ENCODE measurements around the gene CES3.

GRCh38 chr16:66964049-66964448, 3.0 kb downstream of the CES3 start:
- TF ChIP-seq, protein P1, sequence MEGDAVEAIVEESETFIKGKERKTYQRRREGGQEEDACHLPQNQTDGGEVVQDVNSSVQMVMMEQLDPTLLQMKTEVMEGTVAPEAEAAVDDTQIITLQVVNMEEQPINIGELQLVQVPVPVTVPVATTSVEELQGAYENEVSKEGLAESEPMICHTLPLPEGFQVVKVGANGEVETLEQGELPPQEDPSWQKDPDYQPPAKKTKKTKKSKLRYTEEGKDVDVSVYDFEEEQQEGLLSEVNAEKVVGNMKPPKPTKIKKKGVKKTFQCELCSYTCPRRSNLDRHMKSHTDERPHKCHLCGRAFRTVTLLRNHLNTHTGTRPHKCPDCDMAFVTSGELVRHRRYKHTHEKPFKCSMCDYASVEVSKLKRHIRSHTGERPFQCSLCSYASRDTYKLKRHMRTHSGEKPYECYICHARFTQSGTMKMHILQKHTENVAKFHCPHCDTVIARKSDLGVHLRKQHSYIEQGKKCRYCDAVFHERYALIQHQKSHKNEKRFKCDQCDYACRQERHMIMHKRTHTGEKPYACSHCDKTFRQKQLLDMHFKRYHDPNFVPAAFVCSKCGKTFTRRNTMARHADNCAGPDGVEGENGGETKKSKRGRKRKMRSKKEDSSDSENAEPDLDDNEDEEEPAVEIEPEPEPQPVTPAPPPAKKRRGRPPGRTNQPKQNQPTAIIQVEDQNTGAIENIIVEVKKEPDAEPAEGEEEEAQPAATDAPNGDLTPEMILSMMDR (conservative IDR thresholded peaks at IDR 0.05; ENCODE audit: low read length), result no peak
- no peak for TF ChIP-seq EZH2phosphoT487 (IDR thresholded peaks at IDR 0.05; ENCODE audit: borderline replicate concordance, low read depth, low read length)

Data from OCI-LY7 (cell line).